ENCODE measurements around the gene PRDM7. TPM values are rescaled to one million over a fixed set of nuclear protein-coding genes. Genes with fewer than 3 reads are reported as not detected.

The PRDM7 gene
- polyA plus RNA-seq, 1 donor: not detected

GRCh38 chr16:90023078-90023447 is 54.1 kb downstream of the PRDM7 start:
- H3K27ac ChIP-seq (ENCODE audit: low read length): peak overlapping the region; percentile 48
- H3K4me1 ChIP-seq (ENCODE audit: control insufficient read depth, insufficient read depth, low read length): peaks cover 24% of the 10 kb centered on the region
- H3K9me3 ChIP-seq (ENCODE audit: control insufficient read depth, low read depth, low read length): no peaks in the 10 kb centered on the region
- peak overlapping the region; percentile 76 for H3K4me3 ChIP-seq (ENCODE audit: low read length)
- DNase-seq: peak in 1 of 2 donors; percentile 34
- H3K36me3 ChIP-seq (ENCODE audit: control insufficient read depth, insufficient read depth, low read length): peaks cover 3% of the 10 kb centered on the region
- no CpG with 5 or more reads among the region's 7 CpGs for WGBS (ENCODE audit: insufficient coverage, low lambda C conversion rate)
- peaks cover 8% of the 10 kb centered on the region for H3K27me3 ChIP-seq (ENCODE audit: control insufficient read depth, insufficient read depth, low read length)

GRCh38 chr16:90022209-90023077 is 54.7 kb downstream of the PRDM7 start:
- WGBS (ENCODE audit: insufficient coverage, low lambda C conversion rate): no CpG with 5 or more reads among the region's 57 CpGs
- Histone ChIP-seq H3K36me3 (ENCODE audit: control insufficient read depth, insufficient read depth, low read length) (no peaks in the 10 kb centered on the region), H3K4me3 (ENCODE audit: low read length) (peak overlapping the region; percentile 76), H3K27me3 (ENCODE audit: control insufficient read depth, insufficient read depth, low read length) (peaks cover 8% of the 10 kb centered on the region), H3K9me3 (ENCODE audit: control insufficient read depth, low read depth, low read length) (no peaks in the 10 kb centered on the region), H3K27ac (ENCODE audit: low read length) (peak overlapping the region; percentile 48), H3K4me1 (ENCODE audit: control insufficient read depth, insufficient read depth, low read length) (peaks cover 24% of the 10 kb centered on the region)
- DNase-seq: peak; percentile 89 to 92

GRCh38 chr16:90020838-90021382 is 56.2 kb downstream of the PRDM7 start:
- Histone ChIP-seq H3K27me3 (ENCODE audit: control insufficient read depth, insufficient read depth, low read length) (peaks cover 8% of the 10 kb centered on the region), H3K27ac (ENCODE audit: low read length) (no peak overlapping the region), H3K4me3 (ENCODE audit: low read length) (no peak overlapping the region), H3K36me3 (ENCODE audit: control insufficient read depth, insufficient read depth, low read length) (no peaks in the 10 kb centered on the region), H3K4me1 (ENCODE audit: control insufficient read depth, insufficient read depth, low read length) (peaks cover 24% of the 10 kb centered on the region), H3K9me3 (ENCODE audit: control insufficient read depth, low read depth, low read length) (no peaks in the 10 kb centered on the region)
- DNase-seq: peak in 1 of 2 donors; percentile 47
- 40% methylated on average over 1 of the region's 2 CpGs for WGBS (ENCODE audit: insufficient coverage, low lambda C conversion rate)

- Histone ChIP-seq H3K4me1 (ENCODE audit: control insufficient read depth, insufficient read depth, low read length) (peaks cover 24% of the 10 kb centered on the region), H3K36me3 (ENCODE audit: control insufficient read depth, insufficient read depth, low read length) (no peaks in the 10 kb centered on the region), H3K9me3 (ENCODE audit: control insufficient read depth, low read depth, low read length) (no peaks in the 10 kb centered on the region), H3K27ac (ENCODE audit: low read length) (peak overlapping the region; percentile 70), H3K27me3 (ENCODE audit: control insufficient read depth, insufficient read depth, low read length) (peaks cover 8% of the 10 kb centered on the region), H3K4me3 (ENCODE audit: low read length) (peak overlapping the region; percentile 71)
- DNase-seq: no peak
- WGBS (ENCODE audit: insufficient coverage, low lambda C conversion rate): no CpG with 5 or more reads among the region's 9 CpGs
These were observed 56.8 kb downstream of the PRDM7 start for GRCh38 chr16:90020260-90020837.

- Histone ChIP-seq H3K27ac (ENCODE audit: low read length) (peak overlapping the region; percentile 70), H3K9me3 (ENCODE audit: control insufficient read depth, low read depth, low read length) (no peaks in the 10 kb centered on the region), H3K4me1 (ENCODE audit: control insufficient read depth, insufficient read depth, low read length) (peaks cover 24% of the 10 kb centered on the region), H3K27me3 (ENCODE audit: control insufficient read depth, insufficient read depth, low read length) (peaks cover 8% of the 10 kb centered on the region), H3K4me3 (ENCODE audit: low read length) (peak overlapping the region; percentile 71), H3K36me3 (ENCODE audit: control insufficient read depth, insufficient read depth, low read length) (no peaks in the 10 kb centered on the region)
- WGBS (ENCODE audit: insufficient coverage, low lambda C conversion rate): no CpG with 5 or more reads among the region's 57 CpGs
- peak; percentile 54 to 76 for DNase-seq
These were observed 57.4 kb downstream of the PRDM7 start for GRCh38 chr16:90019543-90020259.

GRCh38 chr16:90018652-90019542 is 58.2 kb downstream of the PRDM7 start, which contains the start of gene DBNDD1:
Gene DBNDD1, minus strand, starts transcription at chr16:90019456. Its CDS starts 115 bp downstream, at chr16:90019341.
- no CpG with 5 or more reads among the region's 103 CpGs for WGBS (ENCODE audit: insufficient coverage, low lambda C conversion rate)
- Histone ChIP-seq H3K4me1 (ENCODE audit: control insufficient read depth, insufficient read depth, low read length) (peaks cover 24% of the 10 kb centered on the region), H3K27me3 (ENCODE audit: control insufficient read depth, insufficient read depth, low read length) (peaks cover 8% of the 10 kb centered on the region), H3K27ac (ENCODE audit: low read length) (peak within 1 kb of the TSS; percentile 70), H3K4me3 (ENCODE audit: low read length) (peak within 1 kb of the TSS; percentile 71), H3K36me3 (ENCODE audit: control insufficient read depth, insufficient read depth, low read length) (no peaks in the 10 kb centered on the region), H3K9me3 (ENCODE audit: control insufficient read depth, low read depth, low read length) (no peaks in the 10 kb centered on the region)
- DNase-seq: peak in 1 of 2 donors; percentile 61

- peak overlapping the region; percentile 45 for H3K4me3 ChIP-seq (ENCODE audit: low read length)
- peaks cover 8% of the 10 kb centered on the region for H3K27me3 ChIP-seq (ENCODE audit: control insufficient read depth, insufficient read depth, low read length)
- peaks cover 22% of the 10 kb centered on the region for H3K4me1 ChIP-seq (ENCODE audit: control insufficient read depth, insufficient read depth, low read length)
- no peak overlapping the region for H3K27ac ChIP-seq (ENCODE audit: low read length)
- WGBS (ENCODE audit: insufficient coverage, low lambda C conversion rate): no CpG with 5 or more reads among the region's 7 CpGs
- no peaks in the 10 kb centered on the region for H3K36me3 ChIP-seq (ENCODE audit: control insufficient read depth, insufficient read depth, low read length)
- H3K9me3 ChIP-seq (ENCODE audit: control insufficient read depth, low read depth, low read length): no peaks in the 10 kb centered on the region
- DNase-seq: no peak
These were observed 58.9 kb downstream of the PRDM7 start for GRCh38 chr16:90018297-90018651.

- H3K27ac ChIP-seq (ENCODE audit: low read length): no peak overlapping the region
- H3K9me3 ChIP-seq (ENCODE audit: control insufficient read depth, low read depth, low read length): no peaks in the 10 kb centered on the region
- no peak overlapping the region for H3K4me3 ChIP-seq (ENCODE audit: low read length)
- H3K27me3 ChIP-seq (ENCODE audit: control insufficient read depth, insufficient read depth, low read length): peaks cover 8% of the 10 kb centered on the region
- WGBS (ENCODE audit: insufficient coverage, low lambda C conversion rate): no CpG with 5 or more reads among the region's 11 CpGs
- H3K36me3 ChIP-seq (ENCODE audit: control insufficient read depth, insufficient read depth, low read length): no peaks in the 10 kb centered on the region
- DNase-seq: no peak
- H3K4me1 ChIP-seq (ENCODE audit: control insufficient read depth, insufficient read depth, low read length): peaks cover 13% of the 10 kb centered on the region
These were observed 60.7 kb downstream of the PRDM7 start for GRCh38 chr16:90016339-90016950.

- Histone ChIP-seq H3K4me3 (ENCODE audit: low read length) (no peak overlapping the region), H3K9me3 (ENCODE audit: control insufficient read depth, low read depth, low read length) (no peaks in the 10 kb centered on the region), H3K27ac (ENCODE audit: low read length) (no peak overlapping the region), H3K27me3 (ENCODE audit: control insufficient read depth, insufficient read depth, low read length) (peaks cover 8% of the 10 kb centered on the region), H3K36me3 (ENCODE audit: control insufficient read depth, insufficient read depth, low read length) (no peaks in the 10 kb centered on the region), H3K4me1 (ENCODE audit: control insufficient read depth, insufficient read depth, low read length) (peaks cover 6% of the 10 kb centered on the region)
- DNase-seq: no peak
- WGBS (ENCODE audit: insufficient coverage, low lambda C conversion rate): 94% methylated on average over 6 of the region's 19 CpGs
These were observed 61.4 kb downstream of the PRDM7 start for GRCh38 chr16:90015586-90016338.

Measured in large intestine (tissue), 3 donors.